H1 (cell line): Measurements from ENCODE around the gene RNU7-1. TPM values are rescaled to one million over a fixed set of nuclear protein-coding genes. Genes with fewer than 3 reads are reported as not detected.
A peak's percentile ranks its signal among the peaks of the same experiment; 100 is the strongest.

Experiments
- CTCF ChIA-PET: fragments of 300-600 bp; sonication (Branson Sonifier 250); formaldehyde crosslinking; loops from one replicate; lab custom pipeline; 2021; ENCODE audit not compliant: partially characterized antibody; lab: Charles Lee
- POLR2A ChIA-PET: fragments of 300-600 bp; sonication (Branson Sonifier 250); formaldehyde crosslinking; loops from one replicate; lab custom pipeline; 2021; ENCODE audit warnings: inconsistent platforms; ENCODE audit not compliant: partially characterized antibody; lab: Charles Lee
- DNase-seq, 2 experiments: peaks; one replicate each; pipeline versions ENCODE4 v3.0.0 to v3.0.0-alpha.2; 2010 to 2022; ENCODE audit warnings: low spot score in 2 of 2, low read depth in 1 of 2, mixed read lengths in 1 of 2
- FAIRE-seq: peaks from 2 replicates; lab custom pipeline; 2011; peaks lifted over from hg19 to GRCh38; lab: Jason Lieb, UNC
- H2AFZ ChIP-seq: 2 replicates; pipeline ENCODE4 v1.8.1; 2012; ENCODE audit warnings: low read length, inconsistent platforms
- H2AK5ac ChIP-seq: 2 replicates; pipeline ENCODE4 v1.6.1; 2013; ENCODE audit warnings: low read depth, low read length
- H2BK120ac ChIP-seq: replicated peaks from 2 replicates; pipeline ENCODE3; 2013; ENCODE audit warnings: low read depth, low read length, inconsistent platforms
- H2BK12ac ChIP-seq: 2 replicates; pipeline ENCODE4 v1.6.1; 2013; ENCODE audit warnings: low read depth, low read length
- H2BK15ac ChIP-seq: 2 replicates; pipeline ENCODE4 v1.6.1; 2013; ENCODE audit warnings: low read length
- H2BK20ac ChIP-seq: 2 replicates; pipeline ENCODE4 v1.6.1; 2013; ENCODE audit warnings: low read length
- H2BK5ac ChIP-seq: 2 replicates; pipeline ENCODE4 v1.6.1; 2013; ENCODE audit warnings: low read depth, low read length
- H3K14ac ChIP-seq: 2 replicates; pipeline ENCODE4 v1.6.1; 2013; ENCODE audit warnings: inconsistent platforms; ENCODE audit not compliant: insufficient read length
- H3K18ac ChIP-seq: 2 replicates; pipeline ENCODE4 v1.6.1; 2013; ENCODE audit warnings: low read length; ENCODE audit errors: extremely low read depth
- H3K23ac ChIP-seq: 2 replicates; pipeline ENCODE4 v1.6.1; 2013; ENCODE audit warnings: inconsistent platforms; ENCODE audit not compliant: insufficient read length
- H3K23me2 ChIP-seq: 2 replicates; pipeline ENCODE4 v1.6.1; 2013; ENCODE audit warnings: low read depth, low read length
- H3K27ac ChIP-seq: 2 replicates; pipeline ENCODE4 v1.6.1; 2011; ENCODE audit warnings: low read depth, low read length, inconsistent platforms
- H3K27me3 ChIP-seq, 4 experiments: replicated peaks in 1 of 4; 1 replicate in 1 of 4; 2 replicates in 3 of 4; pipeline versions ENCODE4 v1.6.1 to v1.8.1; 2011 to 2013; ENCODE audit warnings: low read length in 3 of 4, mild to moderate bottlenecking in 3 of 4, inconsistent platforms in 2 of 4, mixed read lengths in 2 of 4, moderate library complexity in 1 of 4; ENCODE audit not compliant: control insufficient read depth in 3 of 4, insufficient read depth in 3 of 4; ENCODE audit errors: extremely low read depth in 1 of 4
- H3K36me3 ChIP-seq, 4 experiments: 2 replicates each; pipeline versions ENCODE4 v1.6.1 to v1.8.1; 2011 to 2013; ENCODE audit warnings: mild to moderate bottlenecking in 4 of 4, low read length in 3 of 4, moderate library complexity in 2 of 4, control low read depth in 1 of 4, inconsistent platforms in 1 of 4; ENCODE audit not compliant: insufficient read depth in 4 of 4, control insufficient read depth in 2 of 4
- H3K4ac ChIP-seq: replicated peaks from 2 replicates; pipeline ENCODE3; 2013; ENCODE audit warnings: low read length, low read depth, mixed read lengths, inconsistent platforms; ENCODE audit not compliant: insufficient read length
- H3K4me1 ChIP-seq, 4 experiments: replicated peaks in 1 of 4; 1 replicate in 1 of 4; 2 replicates in 3 of 4; pipeline versions ENCODE4 v1.6.1 to v1.8.1; 2011 to 2013; ENCODE audit warnings: low read length in 3 of 4, inconsistent platforms in 2 of 4, mixed read lengths in 1 of 4; ENCODE audit not compliant: insufficient read depth in 4 of 4, control insufficient read depth in 3 of 4
- H3K4me2 ChIP-seq, 2 experiments: 2 replicates each; pipeline versions ENCODE4 v1.6.1 to v1.8.1; 2011 to 2013; ENCODE audit warnings: low read depth in 2 of 2, low read length in 2 of 2, control low read depth in 1 of 2, inconsistent platforms in 1 of 2, mild to moderate bottlenecking in 1 of 2; ENCODE audit not compliant: insufficient read depth in 1 of 2
- H3K4me3 ChIP-seq, 4 experiments: fragments of 200-600, 300-600 bp in 1 of 4; sonication (generic), shearing (Covaris generic), sonication (Bioruptor Twin) in 1 of 4; 2 replicates each; pipeline versions ENCODE4 v1.5.1 to v1.8.1; 2011 to 2016; ENCODE audit warnings: low read length in 4 of 4, low read depth in 3 of 4, control low read depth in 2 of 4, inconsistent platforms in 2 of 4, mild to moderate bottlenecking in 2 of 4, mixed read lengths in 1 of 4, moderate library complexity in 1 of 4; ENCODE audit not compliant: insufficient read depth in 2 of 4; ENCODE audit errors: extremely low read depth in 1 of 4
- H3K56ac ChIP-seq: replicated peaks from 2 replicates; pipeline ENCODE3; 2013; ENCODE audit warnings: low read depth, mild to moderate bottlenecking, mixed read lengths, low read length, inconsistent platforms; ENCODE audit not compliant: insufficient read length
- H3K79me1 ChIP-seq: 2 replicates; pipeline ENCODE4 v1.6.1; 2013; ENCODE audit warnings: low read depth, low read length, control low read depth
- H3K79me2 ChIP-seq, 2 experiments: 2 replicates each; pipeline versions ENCODE4 v1.6.1 to v1.8.1; 2012 to 2013; ENCODE audit warnings: low read length in 2 of 2, mild to moderate bottlenecking in 2 of 2, inconsistent platforms in 1 of 2; ENCODE audit not compliant: insufficient read depth in 2 of 2, control insufficient read depth in 1 of 2
- H3K9ac ChIP-seq, 4 experiments: replicated peaks in 1 of 4; 1 replicate in 1 of 4; 2 replicates in 3 of 4; pipeline versions ENCODE4 v1.6.1 to v1.8.1; 2011 to 2013; ENCODE audit warnings: low read depth in 3 of 4, low read length in 3 of 4, control low read depth in 2 of 4, mild to moderate bottlenecking in 2 of 4, moderate library complexity in 2 of 4, inconsistent platforms in 1 of 4; ENCODE audit errors: extremely low read depth in 1 of 4
- H3K9me3 ChIP-seq, 2 experiments: 2 replicates each; pipeline versions ENCODE4 v1.6.1 to v1.8.1; 2012 to 2013; ENCODE audit warnings: mild to moderate bottlenecking in 2 of 2, moderate library complexity in 2 of 2, control low read depth in 1 of 2, inconsistent platforms in 1 of 2, low read depth in 1 of 2, low read length in 1 of 2, mixed read lengths in 1 of 2; ENCODE audit not compliant: insufficient read depth in 2 of 2
- H4K20me1 ChIP-seq, 2 experiments: replicated peaks in 1 of 2; 2 replicates each; pipeline versions ENCODE3 to v1.8.1; 2011 to 2013; ENCODE audit warnings: inconsistent platforms in 2 of 2, low read length in 2 of 2, mild to moderate bottlenecking in 1 of 2; ENCODE audit not compliant: insufficient read depth in 2 of 2, control insufficient read depth in 1 of 2
- H4K5ac ChIP-seq: 2 replicates; pipeline ENCODE4 v1.6.1; 2013; ENCODE audit warnings: low read length, low read depth, mixed read lengths, inconsistent platforms; ENCODE audit not compliant: insufficient read length
- H4K8ac ChIP-seq: 2 replicates; pipeline ENCODE4 v1.8.0; 2013; ENCODE audit warnings: mild to moderate bottlenecking, moderate library complexity, low read length, inconsistent platforms; ENCODE audit not compliant: insufficient read depth; ENCODE audit errors: extremely low read depth
- H4K91ac ChIP-seq: replicated peaks from 2 replicates; pipeline ENCODE3; 2013; ENCODE audit warnings: low read length, mixed read lengths, inconsistent platforms; ENCODE audit not compliant: insufficient read length
- CBX5 ChIP-seq: fragments of 300-800, 300-1000 bp; sonication (generic); IDR thresholded peaks from 2 replicates; pipeline ENCODE4 v1.7.1; 2016; ENCODE audit warnings: antibody characterized with exemption, low read length, low read depth
- CTBP2 ChIP-seq: IDR thresholded peaks from 2 replicates; pipeline ENCODE4 v1.7.0; 2011; ENCODE audit warnings: borderline replicate concordance, mild to moderate bottlenecking, moderate library complexity, mixed read lengths, low read length; ENCODE audit not compliant: insufficient read depth, insufficient read length
- EGR1 ChIP-seq: IDR thresholded peaks from 2 replicates; pipeline ENCODE4 v1.6.1; 2011; ENCODE audit warnings: low read depth, low read length, borderline replicate concordance
- HDAC6 ChIP-seq: IDR thresholded peaks from one replicate; pipeline ENCODE4 v1.7.1; 2012; ENCODE audit warnings: low read depth, mild to moderate bottlenecking, inconsistent platforms, low read length, moderate library complexity
- KDM1A ChIP-seq: fragments of 200-600, 300-600 bp; sonication (generic); IDR thresholded peaks from 2 replicates; pipeline ENCODE4 v1.7.1; 2016; ENCODE audit warnings: mild to moderate bottlenecking, low read length, borderline replicate concordance
- POLR2A ChIP-seq, 2 experiments: IDR thresholded peaks; 1 replicate in 1 of 2; 2 replicates in 1 of 2; pipeline ENCODE4 v1.6.1; 2011; ENCODE audit warnings: low read depth in 2 of 2, low read length in 2 of 2, mild to moderate bottlenecking in 2 of 2; ENCODE audit errors: control extremely low read depth in 1 of 2
- RXRA ChIP-seq: IDR thresholded peaks from 2 replicates; pipeline ENCODE4 v1.6.1; 2011; ENCODE audit warnings: low read depth, mild to moderate bottlenecking, low read length, moderate library complexity; ENCODE audit not compliant: insufficient read depth
- SAP30 ChIP-seq: fragments of 300-600 bp; sonication (generic); IDR thresholded peaks from 2 replicates; pipeline ENCODE4 v1.7.1; 2012; ENCODE audit warnings: low read length, moderate library complexity, mild to moderate bottlenecking, inconsistent platforms; ENCODE audit not compliant: insufficient read depth, insufficient replicate concordance
- SIX5 ChIP-seq: IDR thresholded peaks from 2 replicates; pipeline ENCODE4 v1.6.1; 2011; ENCODE audit warnings: mild to moderate bottlenecking, low read depth, low read length
- TAF7 ChIP-seq: optimal IDR thresholded peaks from 2 replicates; pipeline ENCODE3; 2011; ENCODE audit warnings: low read depth, mild to moderate bottlenecking, inconsistent platforms, low read length, moderate library complexity, borderline replicate concordance
- TCF12 ChIP-seq: IDR thresholded peaks from 2 replicates; pipeline ENCODE4 v1.6.1; 2011; ENCODE audit warnings: low read depth, mild to moderate bottlenecking, low read length
- WGBS, 2 experiments: shearing (Covaris generic) in 1 of 2; methylation state at CpG; one replicate each; pipeline versions ENCODE4 v1.1.6 to v1.1.7; 2013 to 2015; ENCODE audit warnings: low lambda C conversion rate in 2 of 2, mixed read lengths in 2 of 2, inconsistent platforms in 1 of 2, low coverage in 1 of 2, missing lambda C conversion rate in 1 of 2; ENCODE audit not compliant: insufficient replicate concordance in 2 of 2, insufficient coverage in 1 of 2, insufficient read length in 1 of 2; ENCODE audit errors: extremely low coverage in 1 of 2, missing lambda C conversion rate in 1 of 2; 5-methylcytosine and 5-hydroxymethylcytosine counted together
- polyA plus RNA-seq, 7 experiments: library from polyadenylated mRNA; depleted of rRNA in 3 of 7; stranded (reverse) in 5 of 7; unstranded in 2 of 7; fragments of >200 nt in 5 of 7; fragments of 200-250 nt in 2 of 7; gene quantifications; 1 replicate in 5 of 7; 2 replicates in 1 of 7; 4 replicates in 1 of 7; pipeline versions ENCODE4 v1.2.1 to v1.2.3, GENCODE V29; 2011 to 2013; ENCODE audit warnings: missing spikeins in 2 of 7, mixed read lengths in 2 of 7
- total RNA-seq: library from RNA; stranded (reverse); fragmentation: NEBNext Ultra II Directional; extraction: Animal tissue kit (Norgen Biotek cat#: 25700); gene quantifications from 2 replicates; pipeline ENCODE4 v1.2.1, GENCODE V29; 2021

The RNU7-1 gene
- total and polyA plus RNA-seq, 2 of the 8 experiments (the other 6 are each of a cell fraction or from before 2014, with no cell fraction given): not detected

DNA sequence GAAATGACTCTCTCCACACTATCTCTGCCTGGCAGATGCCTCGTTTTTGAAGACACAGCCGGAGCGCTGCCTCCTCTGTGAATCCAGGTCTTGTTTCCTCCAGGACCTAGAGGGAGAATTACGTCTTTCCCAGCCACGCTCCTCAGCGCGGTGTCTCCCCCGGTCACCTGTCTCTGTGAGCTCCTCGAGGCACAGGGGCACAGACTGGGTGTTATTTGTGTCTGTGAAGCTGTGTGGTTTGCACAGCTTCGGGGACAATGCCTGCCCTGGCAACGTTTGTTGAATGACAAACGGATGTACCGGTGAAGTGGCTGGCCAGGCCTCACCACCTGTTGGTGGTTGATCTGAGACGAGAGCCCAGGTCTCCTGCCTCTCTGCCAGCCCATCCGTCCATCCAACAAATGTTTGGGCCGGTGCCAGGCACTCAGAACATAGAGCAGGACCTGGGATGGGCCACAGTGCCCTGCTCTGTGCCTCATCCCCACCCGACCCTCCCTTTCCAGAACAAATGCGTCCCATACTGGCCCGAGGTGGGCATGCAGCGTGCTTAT, 13.6 kb downstream of the RNU7-1 start:
- Histone ChIP-seq H3K18ac (no peak overlapping the region), H2BK20ac (no peak overlapping the region), H4K8ac (no peak overlapping the region), H3K27ac (no peak overlapping the region), H2AK5ac (0 out of 2 replicates have a peak overlapping the region, but pooled peaks have one; percentile 24), H2AFZ (no peak overlapping the region), H3K4me2 (no peak overlapping the region), H2BK12ac (no peak overlapping the region), H3K79me1 (no peaks in the 10 kb centered on the region), H3K23me2 (peaks cover 1% of the 10 kb centered on the region; the same call in 1 of the 2 replicates), H3K4me3 (no peak overlapping the region), H3K4ac (no peak overlapping the region), H3K4me1 (peaks cover 3 to 25% (median 18%) of the 10 kb centered on the region in 4 experiments), H2BK120ac (no peak overlapping the region), H4K20me1 (no peaks in the 10 kb centered on the region), H3K9me3 (no peaks in the 10 kb centered on the region), H3K14ac (no peak overlapping the region), H4K91ac (no peak overlapping the region), H2BK5ac (no peak overlapping the region; the same call in 1 of the 2 replicates), H4K5ac (no peak overlapping the region), H2BK15ac (no peak overlapping the region), H3K9ac (no peak overlapping the region), H3K36me3 (no peaks in the 10 kb centered on the region), H3K23ac (no peak overlapping the region), H3K56ac (no peak overlapping the region), H3K79me2 (no peaks in the 10 kb centered on the region), H3K27me3 (no peaks in the 10 kb centered on the region)
- WGBS, 2 experiments: 96% methylated on average over 20 of the region's 20 CpGs; no CpG with 5 or more reads in 1 of the 2 experiments
- ChIA-PET CTCF (interaction anchor here (0.7 to 12.2 kb wide), 5 partner anchors 11 to 88 kb away, joined by 3 to 277 read pairs (median 4); partner anchors contain the start of genes C12orf57 and RNU7-1), POLR2A (interaction anchor here (30.5 to 44.0 kb wide), 2 partner anchors 12 kb away, joined by 1596 read pairs; partner anchors contain the start of genes ATN1, C12orf57, EMG1 and PHB2)
- FAIRE-seq (no peak), DNase-seq (no peak)
- TF ChIP-seq EGR1: no peak
- no peak for TF ChIP-seq SAP30
- no peak for TF ChIP-seq RXRA
- no peak for TF ChIP-seq POLR2A (IDR thresholded peaks at IDR 0.05; ENCODE audit: control extremely low read depth in 1 of 2, low read depth in 2 of 2, low read length in 2 of 2)
- TF ChIP-seq HDAC6: no peak
- no peak for TF ChIP-seq TCF12
- TF ChIP-seq TAF7: no peak
- TF ChIP-seq CTBP2: no peak
- TF ChIP-seq KDM1A: no peak
- no peak for TF ChIP-seq SIX5
- TF ChIP-seq CBX5: no peak
